ENCODE results near the gene WDSUB1. TPM values are rescaled to one million over a fixed set of nuclear protein-coding genes. Genes with fewer than 3 reads are reported as not detected.

The WDSUB1 gene
- 1 to 10 TPM; 3.4 to 6.1 TPM for total RNA-seq
- polyA plus RNA-seq = 1 to 10 TPM; 2.0 to 5.3 TPM

- peak; percentile 71 for DNase-seq (ENCODE audit: low spot score)
- Histone ChIP-seq H3K27ac (ENCODE audit: low read depth in 1 of 2, low read length in 2 of 2) (peak within 1 kb of the TSS; percentile 91 to 94), H3K27me3 (ENCODE audit: control insufficient read depth in 4 of 4, insufficient read depth in 4 of 4, low read length in 3 of 4) (no peaks in the 10 kb centered on the region), H3K9ac (ENCODE audit: low read depth in 1 of 2, low read length in 2 of 2) (peak within 1 kb of the TSS; percentile 63), H3K36me3 (ENCODE audit: control insufficient read depth in 4 of 4, insufficient read depth in 3 of 4, low read depth in 1 of 4, low read length in 3 of 4) (peaks cover 0 to under 1% (median 0%) of the 10 kb centered on the region in 4 donors), H3K9me3 (ENCODE audit: control insufficient read depth in 4 of 4, low read length in 3 of 4) (no peaks in the 10 kb centered on the region), H3K4me3 (ENCODE audit: low read depth in 1 of 3, low read length in 3 of 3) (peak within 1 kb of the TSS; percentile 65 to 87 (median 70)), H3K4me1 (ENCODE audit: control insufficient read depth in 4 of 4, insufficient read depth in 4 of 4, low read length in 3 of 4) (peaks cover 2 to 7% (median 5%) of the 10 kb centered on the region in 4 donors)
- WGBS = under 1% methylated on average over 64 of the region's 64 CpGs
- TF ChIP-seq, protein P1, sequence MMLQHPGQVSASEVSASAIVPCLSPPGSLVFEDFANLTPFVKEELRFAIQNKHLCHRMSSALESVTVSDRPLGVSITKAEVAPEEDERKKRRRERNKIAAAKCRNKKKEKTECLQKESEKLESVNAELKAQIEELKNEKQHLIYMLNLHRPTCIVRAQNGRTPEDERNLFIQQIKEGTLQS (IDR thresholded peaks at IDR 0.05) = no peak
- TF ChIP-seq EGR1 (IDR thresholded peaks at IDR 0.05; ENCODE audit: low read depth in 2 of 2) = peak in 1 of 2 donors; percentile 87
- peak in 1 of 2 donors; percentile 30 for TF ChIP-seq RAD21 (IDR thresholded peaks at IDR 0.05)
- no peak for TF ChIP-seq YY1 (IDR thresholded peaks at IDR 0.05)
- TF ChIP-seq SP1 (IDR thresholded peaks at IDR 0.05) = peak; percentile 19
Observed at GRCh38 chr2:159285929-159286708, at the start of gene WDSUB1. WDSUB1 (minus strand) TSS chr2:159286703; CDS start chr2:159283069, 3,634 bp downstream.

DNA sequence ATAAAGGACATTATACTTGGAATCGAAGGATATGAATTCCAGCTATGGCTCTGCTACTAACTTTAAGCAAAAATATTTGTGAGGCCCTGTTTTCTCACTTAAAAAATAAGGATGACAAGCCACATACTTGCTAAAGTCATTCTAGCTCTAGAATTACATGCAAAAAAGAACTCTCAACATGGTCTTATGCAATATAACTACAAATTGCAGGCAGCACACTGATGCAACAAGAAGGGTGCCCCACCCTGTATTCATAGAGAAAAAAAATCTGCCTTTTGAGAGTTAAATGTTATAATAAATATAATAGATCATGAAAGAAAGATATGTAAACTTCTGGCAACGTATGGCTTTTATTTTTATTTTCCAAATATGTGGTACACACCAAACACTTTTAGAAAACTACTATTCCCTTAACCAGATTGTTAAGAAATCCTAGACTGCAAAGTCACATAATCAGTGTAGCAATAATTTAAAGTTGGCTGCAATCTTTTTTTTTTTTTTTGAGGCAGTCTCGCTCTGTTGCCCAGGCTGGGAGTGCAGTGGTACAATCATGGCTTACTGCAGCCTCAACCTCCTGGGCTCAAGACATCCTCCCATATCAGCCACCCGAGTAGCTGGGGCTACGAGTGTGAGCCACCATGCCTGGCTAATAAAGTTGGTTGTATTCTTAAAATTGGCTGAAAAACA, 40.2 kb upstream of the WDSUB1 start:
- Histone ChIP-seq H3K4me3 (ENCODE audit: low read depth in 1 of 3, low read length in 3 of 3) (no peak overlapping the region), H3K36me3 (ENCODE audit: control insufficient read depth in 4 of 4, insufficient read depth in 3 of 4, low read depth in 1 of 4, low read length in 3 of 4) (peaks cover 8 to 30% (median 23%) of the 10 kb centered on the region in 4 donors), H3K27ac (ENCODE audit: low read depth in 1 of 2, low read length in 2 of 2) (no peak overlapping the region), H3K9me3 (ENCODE audit: control insufficient read depth in 4 of 4, low read length in 3 of 4) (no peaks in the 10 kb centered on the region), H3K4me1 (ENCODE audit: control insufficient read depth in 4 of 4, insufficient read depth in 4 of 4, low read length in 3 of 4) (peaks cover 0 to 3% (median under 1%) of the 10 kb centered on the region in 4 donors), H3K27me3 (ENCODE audit: control insufficient read depth in 4 of 4, insufficient read depth in 4 of 4, low read length in 3 of 4) (no peaks in the 10 kb centered on the region), H3K9ac (ENCODE audit: low read depth in 1 of 2, low read length in 2 of 2) (no peak overlapping the region)
- 94% methylated on average over 5 of the region's 5 CpGs for WGBS
- TF ChIP-seq JUND (IDR thresholded peaks at IDR 0.05) (no peak), SP1 (IDR thresholded peaks at IDR 0.05) (no peak), HNF4G (IDR thresholded peaks at IDR 0.05) (no peak)
- TF ChIP-seq, protein P1 (IDR thresholded peaks at IDR 0.05) = peak; percentile 62
- no peak for DNase-seq (ENCODE audit: low spot score)

DNA sequence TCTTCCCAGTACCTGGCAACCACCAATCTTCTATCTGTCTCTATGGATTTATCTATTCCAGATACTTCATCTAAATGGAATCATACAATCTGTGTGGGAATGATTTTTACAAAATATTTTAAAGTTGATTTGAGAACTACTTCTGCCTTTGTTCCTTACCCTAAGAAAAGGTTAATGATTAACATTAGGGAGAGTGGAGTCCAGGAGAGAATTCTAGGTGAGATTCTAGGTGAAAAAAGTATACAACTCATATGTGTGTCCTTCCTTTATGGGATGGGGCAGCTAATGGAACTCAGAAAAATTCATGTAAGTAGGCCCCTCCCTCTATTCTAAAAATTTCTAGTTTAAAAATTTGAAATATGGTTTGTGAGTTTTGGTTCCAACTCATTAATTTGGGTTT, 35.9 kb upstream of the WDSUB1 start:
- H3K4me1 ChIP-seq (ENCODE audit: control insufficient read depth in 4 of 4, insufficient read depth in 4 of 4, low read length in 3 of 4) = peaks cover 0 to 3% (median under 1%) of the 10 kb centered on the region in 4 donors
- H3K36me3 ChIP-seq (ENCODE audit: control insufficient read depth in 4 of 4, insufficient read depth in 3 of 4, low read depth in 1 of 4, low read length in 3 of 4) = peaks cover 0 to 21% (median 19%) of the 10 kb centered on the region in 4 donors
- no peak for DNase-seq (ENCODE audit: low spot score)

More for the DNA sequence above, 35.9 kb upstream of the WDSUB1 start:
- TF ChIP-seq FOXA2 (IDR thresholded peaks at IDR 0.05) (no peak), NR2F2 (IDR thresholded peaks at IDR 0.05) (no peak), HNF4G (IDR thresholded peaks at IDR 0.05) (no peak), TAF1 (conservative IDR thresholded peaks at IDR 0.05) (no peak), EGR1 (IDR thresholded peaks at IDR 0.05; ENCODE audit: low read depth in 2 of 2) (no peak), REST (IDR thresholded peaks at IDR 0.05) (no peak)
- TF ChIP-seq, protein P1 (IDR thresholded peaks at IDR 0.05) = no peak
- Histone ChIP-seq H3K27ac (ENCODE audit: low read depth in 1 of 2, low read length in 2 of 2) (no peak overlapping the region), H3K27me3 (ENCODE audit: control insufficient read depth in 4 of 4, insufficient read depth in 4 of 4, low read length in 3 of 4) (no peaks in the 10 kb centered on the region), H3K9ac (ENCODE audit: low read depth in 1 of 2, low read length in 2 of 2) (no peak overlapping the region), H3K4me3 (ENCODE audit: low read depth in 1 of 3, low read length in 3 of 3) (no peak overlapping the region), H3K9me3 (ENCODE audit: control insufficient read depth in 4 of 4, low read length in 3 of 4) (no peaks in the 10 kb centered on the region)
